DOHH2 (cell line): ENCODE results near the gene POTED.
"Not testable (repeated sequence)": the region's sequence is repeated elsewhere in the genome, so short reads cannot be mapped to it uniquely, and the experiment has no call there.

Experiments used
- H3F3A ChIP-seq: fragments of 200-600 bp; sonication (generic), shearing (Covaris generic); 2 replicates; pipeline ENCODE4 v1.6.0; 2016; ENCODE audit warnings: antibody characterized with exemption, mild to moderate bottlenecking; ENCODE audit not compliant: control insufficient read depth, insufficient read depth
- H3K27ac ChIP-seq: fragments of 200-600 bp; sonication (generic); 2 replicates; pipeline ENCODE4 v1.5.1; 2014; ENCODE audit warnings: low read depth, mild to moderate bottlenecking, low read length, moderate library complexity
- H3K27me3 ChIP-seq: fragments of 200-600 bp; sonication (generic); 2 replicates; pipeline ENCODE4 v1.6.1; 2014; ENCODE audit warnings: mild to moderate bottlenecking, low read length, mixed read lengths; ENCODE audit not compliant: control insufficient read depth
- H3K36me3 ChIP-seq: fragments of 200-600 bp; sonication (generic); 2 replicates; pipeline ENCODE4 v1.6.1; 2014; ENCODE audit warnings: mild to moderate bottlenecking, low read length, moderate library complexity, mixed read lengths; ENCODE audit not compliant: control insufficient read depth
- H3K4me1 ChIP-seq: fragments of 200-600 bp; sonication (generic); 2 replicates; pipeline ENCODE4 v1.6.1; 2014; ENCODE audit warnings: mild to moderate bottlenecking, low read length, mixed read lengths; ENCODE audit not compliant: control insufficient read depth
- H3K4me2 ChIP-seq: fragments of 200-600 bp; sonication (generic); 2 replicates; pipeline ENCODE4 v1.6.0; 2014; ENCODE audit warnings: mild to moderate bottlenecking, low read length, moderate library complexity
- H3K4me3 ChIP-seq: fragments of 200-600 bp; sonication (generic); 2 replicates; pipeline ENCODE4 v1.5.1; 2014; ENCODE audit warnings: mild to moderate bottlenecking, low read length, mixed read lengths
- H3K79me2 ChIP-seq: fragments of 200-600 bp; sonication (generic); 2 replicates; pipeline ENCODE4 v1.6.1; 2014; ENCODE audit warnings: mild to moderate bottlenecking, low read length, mixed read lengths; ENCODE audit not compliant: control insufficient read depth
- H3K9me2 ChIP-seq: fragments of 200-600 bp; sonication (generic); replicated peaks from 2 replicates; pipeline ENCODE4 v1.6.1; 2014; ENCODE audit warnings: mild to moderate bottlenecking, low read length, mixed read lengths; ENCODE audit not compliant: control insufficient read depth
- H3K9me3 ChIP-seq: fragments of 200-600 bp; sonication (generic); 2 replicates; pipeline ENCODE4 v1.6.1; 2014; ENCODE audit warnings: antibody characterized with exemption, low read length, mixed read lengths; ENCODE audit not compliant: control insufficient read depth, insufficient read depth
- H4K20me1 ChIP-seq: fragments of 200-600 bp; sonication (generic); 2 replicates; pipeline ENCODE4 v1.6.0; 2014; ENCODE audit warnings: low read depth, mild to moderate bottlenecking, antibody characterized with exemption, low read length, moderate library complexity; ENCODE audit not compliant: control insufficient read depth, insufficient read depth

Gene POTED

DNA sequence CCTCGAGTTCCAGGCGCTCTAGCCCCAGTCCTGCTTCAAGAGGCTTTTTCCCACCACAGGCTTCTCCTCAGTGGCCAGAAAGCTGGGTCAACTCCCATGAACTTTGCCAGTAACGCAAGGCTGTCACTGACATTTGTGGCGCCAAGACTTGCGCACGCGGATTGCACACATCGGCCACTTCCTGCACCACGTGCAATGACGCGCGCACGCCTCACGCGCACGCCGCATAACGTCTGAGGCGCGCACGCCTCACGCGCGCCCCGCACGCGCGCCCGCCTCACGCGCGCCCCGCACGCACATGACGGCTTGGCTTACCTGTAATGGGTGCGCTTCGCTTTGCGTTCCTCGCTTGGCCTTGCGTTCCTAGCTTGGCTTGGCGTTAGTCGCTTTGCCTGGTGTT lies at the start of gene POTED:
Gene POTED, plus strand, starts transcription at position 301 of the 400 bp plus-strand sequence. CDS start 452 bp downstream, outside the sequence.
- not testable (repeated sequence) for H3K36me3 ChIP-seq

DNA sequence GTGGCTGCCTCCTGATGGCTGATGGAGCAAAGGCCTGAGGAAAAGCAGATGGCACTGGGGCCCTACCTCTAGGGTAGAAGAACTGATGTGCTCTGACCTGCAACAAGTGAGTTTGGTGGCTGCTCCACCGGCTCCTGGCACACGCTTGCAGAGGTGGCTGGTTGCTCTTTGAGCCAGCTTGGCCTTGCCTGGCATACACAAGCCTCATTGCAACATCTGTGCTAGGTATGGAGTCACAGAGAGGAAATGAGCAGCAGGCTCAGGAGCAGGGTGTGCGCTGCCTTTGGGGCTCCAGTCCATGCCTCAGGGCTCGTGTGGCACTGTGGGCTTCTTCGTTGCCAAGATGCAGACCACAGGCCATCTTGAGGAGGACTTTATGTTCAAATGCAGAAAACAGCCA lies 40.5 kb downstream of the POTED start:
- H3K27ac ChIP-seq, H4K20me1 ChIP-seq, H3K79me2 ChIP-seq, H3K4me3 ChIP-seq, H3K4me2 ChIP-seq, H3K9me2 ChIP-seq, H3K27me3 ChIP-seq, H3F3A ChIP-seq, H3K4me1 ChIP-seq, H3K36me3 ChIP-seq, H3K9me3 ChIP-seq: not testable (repeated sequence)

More for the DNA sequence above, at the start of gene POTED:
- H3K9me2 ChIP-seq, H3K4me2 ChIP-seq, H3K27ac ChIP-seq, H3F3A ChIP-seq, H3K4me3 ChIP-seq, H3K4me1 ChIP-seq, H3K27me3 ChIP-seq, H4K20me1 ChIP-seq, H3K79me2 ChIP-seq, H3K9me3 ChIP-seq: not testable (repeated sequence)

DNA sequence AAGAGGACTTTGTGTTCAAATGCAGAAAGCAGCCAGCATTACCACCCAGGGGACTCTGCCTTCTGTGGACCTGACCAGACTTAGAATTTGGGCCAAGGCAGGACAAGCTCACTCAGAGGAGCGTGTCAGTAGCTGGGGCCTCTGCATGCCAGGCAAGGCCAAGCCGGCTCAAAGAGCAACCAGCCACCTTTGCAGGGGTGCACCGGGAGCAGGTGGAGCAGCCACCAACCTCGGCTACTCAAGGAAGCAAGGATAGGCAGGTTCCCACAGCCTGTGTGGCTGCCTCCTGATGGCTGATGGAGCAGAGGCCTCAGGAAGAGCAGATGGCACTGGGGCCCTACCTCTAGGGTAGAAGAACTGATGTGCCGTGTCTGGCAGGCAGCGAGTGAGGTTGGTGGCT lies 42.2 kb downstream of the POTED start:
- not testable (repeated sequence) for H3K79me2 ChIP-seq, H4K20me1 ChIP-seq, H3F3A ChIP-seq, H3K36me3 ChIP-seq, H3K9me2 ChIP-seq, H3K4me2 ChIP-seq, H3K27ac ChIP-seq, H3K4me1 ChIP-seq, H3K4me3 ChIP-seq, H3K27me3 ChIP-seq, H3K9me3 ChIP-seq
